Osteocyte (in vitro differentiated cells): ENCODE measurements around the gene ARHGEF25. TPM values are rescaled to one million over a fixed set of nuclear protein-coding genes. Genes with fewer than 3 reads are reported as not detected.
"Not testable (repeated sequence)": the region's sequence is repeated elsewhere in the genome, so short reads cannot be mapped to it uniquely, and the experiment has no call there.

Experiments used
- DNase-seq: peaks from one replicate; pipeline ENCODE4 v3.0.0; 2021; ENCODE audit warnings: mixed read lengths; ENCODE audit not compliant: unreplicated experiment; ENCODE audit errors: extremely low spot score
- H3K27ac Mint-ChIP-seq: one replicate; pipeline ENCODE4 v1.8.0; 2021; ENCODE audit warnings: mild to moderate bottlenecking, mixed read lengths; ENCODE audit not compliant: unreplicated experiment
- H3K27me3 Mint-ChIP-seq: one replicate; pipeline ENCODE4 v1.8.0; 2021; ENCODE audit warnings: mixed read lengths; ENCODE audit not compliant: unreplicated experiment
- H3K36me3 Mint-ChIP-seq: one replicate; pipeline ENCODE4 v1.8.0; 2021; ENCODE audit warnings: mixed read lengths; ENCODE audit not compliant: unreplicated experiment
- H3K4me1 Mint-ChIP-seq: one replicate; pipeline ENCODE4 v1.8.0; 2021; ENCODE audit warnings: mixed read lengths; ENCODE audit not compliant: unreplicated experiment
- H3K4me3 Mint-ChIP-seq: one replicate; pipeline ENCODE4 v1.8.0; 2021; ENCODE audit warnings: mild to moderate bottlenecking, moderate library complexity, mixed read lengths; ENCODE audit not compliant: unreplicated experiment
- H3K9me3 Mint-ChIP-seq: one replicate; pipeline ENCODE4 v1.8.0; 2021; ENCODE audit warnings: mixed read lengths; ENCODE audit not compliant: unreplicated experiment
- CTCF ChIP-seq: fragments of 200-600 bp; sonication (generic); IDR thresholded peaks from 2 replicates; pipeline ENCODE4 v1.5.0; 2021; ENCODE audit warnings: antibody characterized with exemption, mild to moderate bottlenecking, moderate library complexity
- total RNA-seq: library from RNA; stranded (reverse); gene quantifications from 2 replicates; pipeline ENCODE4 v1.2.1, GENCODE V29; 2021

Gene ARHGEF25
- total RNA-seq, 1 donor from 2014 or later: 27.6 TPM

DNA sequence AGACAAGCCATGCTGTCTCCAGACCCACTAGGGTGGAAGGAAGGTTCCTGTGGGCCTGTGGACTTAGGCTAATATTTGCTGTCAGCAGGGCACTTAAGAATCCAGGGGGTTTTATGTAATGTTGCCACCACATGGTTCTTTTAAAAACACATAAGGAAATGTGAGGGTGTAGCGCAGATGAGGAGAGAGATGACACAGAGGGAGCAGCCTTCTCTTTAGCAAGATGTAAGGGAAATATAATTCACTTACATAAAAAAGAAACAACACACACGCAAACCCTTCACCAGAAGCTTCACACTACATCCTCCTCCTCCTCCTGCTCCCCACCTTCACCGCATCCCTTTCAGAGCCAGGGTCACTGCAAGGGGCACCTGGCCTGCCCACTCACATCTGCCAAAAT is 25.1 kb upstream of the ARHGEF25 start:
- peaks cover 7% of the 10 kb centered on the region for H3K4me1 Mint-ChIP-seq
- no peak for TF ChIP-seq CTCF
- H3K9me3 Mint-ChIP-seq: no peaks in the 10 kb centered on the region
- H3K27ac Mint-ChIP-seq: no peak overlapping the region
- no peak for DNase-seq
- H3K4me3 Mint-ChIP-seq: no peak overlapping the region
- peaks cover 14% of the 10 kb centered on the region for H3K27me3 Mint-ChIP-seq
- H3K36me3 Mint-ChIP-seq: no peaks in the 10 kb centered on the region

- Mint-ChIP-seq H3K4me3 (no peak overlapping the region), H3K4me1 (peaks cover 12% of the 10 kb centered on the region), H3K9me3 (no peaks in the 10 kb centered on the region), H3K27ac (no peak overlapping the region), H3K27me3 (peaks cover 14% of the 10 kb centered on the region), H3K36me3 (no peaks in the 10 kb centered on the region)
- no peak for TF ChIP-seq CTCF
- no peak for DNase-seq
Measured at GRCh38 chr12:57586832-57587429, 24.3 kb upstream of the ARHGEF25 start.

GRCh38 chr12:57588951-57589610 is 22.2 kb upstream of the ARHGEF25 start:
- Mint-ChIP-seq H3K4me1 (peaks cover 19% of the 10 kb centered on the region), H3K4me3 (peak overlapping the region; percentile 23), H3K27me3 (peaks cover 14% of the 10 kb centered on the region)
- DNase-seq, H3K36me3 Mint-ChIP-seq, H3K27ac Mint-ChIP-seq, H3K9me3 Mint-ChIP-seq: not testable (repeated sequence)

DNA sequence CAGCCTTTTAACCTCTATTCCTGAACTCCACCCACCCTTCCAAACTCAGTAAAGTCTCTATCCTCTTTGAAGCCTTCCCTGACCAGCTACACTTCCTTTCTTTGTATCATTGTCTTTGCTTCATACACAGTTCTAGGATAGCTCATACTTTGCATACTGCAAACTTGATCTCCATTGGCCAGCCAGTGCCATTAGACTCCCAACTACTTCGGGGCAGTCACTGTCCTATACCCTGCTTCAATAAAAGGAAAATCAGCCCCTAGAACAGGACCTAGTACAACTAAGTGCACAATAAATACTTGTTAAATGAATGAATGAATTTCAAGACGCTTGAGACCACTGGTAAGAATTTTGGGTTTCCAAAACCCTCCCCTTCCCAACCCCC is 20.8 kb upstream of the ARHGEF25 start:
- peak overlapping the region; percentile 87 for H3K4me3 Mint-ChIP-seq
- DNase-seq: no peak
- peaks cover 7% of the 10 kb centered on the region for H3K36me3 Mint-ChIP-seq
- no peaks in the 10 kb centered on the region for H3K9me3 Mint-ChIP-seq
- peaks cover 4% of the 10 kb centered on the region for H3K27me3 Mint-ChIP-seq
- peak overlapping the region; percentile 13 for H3K27ac Mint-ChIP-seq
- no peak for TF ChIP-seq CTCF
- peaks cover 19% of the 10 kb centered on the region for H3K4me1 Mint-ChIP-seq

DNA sequence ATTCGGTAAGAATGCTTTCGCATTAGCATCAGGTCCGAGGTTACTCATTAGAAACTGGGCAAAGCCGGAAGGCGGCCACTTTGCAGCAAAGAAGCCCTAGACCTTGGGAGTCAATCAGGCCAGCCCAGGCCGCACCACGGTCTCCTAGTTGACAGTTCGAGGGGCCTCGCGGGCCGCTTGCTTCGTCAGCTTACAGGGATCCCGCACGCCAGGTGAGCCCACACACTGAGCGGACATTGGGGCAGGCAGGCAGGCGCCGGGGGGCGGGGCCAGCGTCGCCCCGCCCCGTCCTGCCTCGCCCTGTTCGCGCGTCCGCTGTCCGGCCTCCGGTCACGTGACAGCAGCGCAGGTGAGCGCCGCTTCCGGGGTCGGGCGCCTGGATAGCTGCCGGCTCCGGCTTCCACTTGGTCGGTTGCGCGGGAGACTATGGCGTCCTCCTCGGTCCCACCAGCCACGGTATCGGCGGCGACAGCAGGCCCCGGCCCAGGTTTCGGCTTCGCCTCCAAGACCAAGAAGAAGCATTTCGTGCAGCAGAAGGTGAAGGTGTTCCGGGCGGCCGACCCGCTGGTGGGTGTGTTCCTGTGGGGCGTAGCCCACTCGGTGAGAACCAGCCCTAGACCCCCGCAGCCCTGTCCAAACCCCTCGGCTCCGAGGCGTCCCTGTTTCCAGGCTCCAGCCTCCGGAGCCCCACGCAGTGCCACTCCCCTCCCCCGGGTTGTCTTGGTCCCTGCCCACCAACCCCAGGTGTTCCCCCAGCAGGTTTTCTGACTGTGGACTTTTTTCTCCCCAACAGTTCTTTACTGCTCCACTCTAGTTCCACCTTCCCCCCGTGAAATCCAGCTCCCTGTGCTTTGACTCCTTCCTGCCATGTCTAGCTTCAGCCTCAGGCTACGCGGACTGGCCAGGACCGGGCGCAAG is 20.1 kb upstream of the ARHGEF25 start, which contains the start of gene PIP4K2C:
TSS of gene PIP4K2C (plus strand) at position 329 of the 918 bp plus-strand sequence. CDS start at position 427, 98 bp downstream.
- H3K27me3 Mint-ChIP-seq: peaks cover under 1% of the 10 kb centered on the region
- DNase-seq: peak; percentile 89
- peak within 1 kb of the TSS; percentile 87 for H3K4me3 Mint-ChIP-seq

More for the DNA sequence above, 20.1 kb upstream of the ARHGEF25 start, which contains the start of gene PIP4K2C:
- Mint-ChIP-seq H3K27ac (peak within 1 kb of the TSS; percentile 86), H3K4me1 (peaks cover 19% of the 10 kb centered on the region), H3K9me3 (no peaks in the 10 kb centered on the region), H3K36me3 (peaks cover 12% of the 10 kb centered on the region)
- no peak for TF ChIP-seq CTCF
